ENCODE measurements around the gene EIF4G1. TPM values are rescaled to one million over a fixed set of nuclear protein-coding genes. Genes with fewer than 3 reads are reported as not detected.
A peak's percentile ranks its signal among the peaks of the same experiment; 100 is the strongest.

Gene EIF4G1
- total and polyA plus RNA-seq, 2 experiments from 2014 or later, result 227 to 552 TPM

DNA sequence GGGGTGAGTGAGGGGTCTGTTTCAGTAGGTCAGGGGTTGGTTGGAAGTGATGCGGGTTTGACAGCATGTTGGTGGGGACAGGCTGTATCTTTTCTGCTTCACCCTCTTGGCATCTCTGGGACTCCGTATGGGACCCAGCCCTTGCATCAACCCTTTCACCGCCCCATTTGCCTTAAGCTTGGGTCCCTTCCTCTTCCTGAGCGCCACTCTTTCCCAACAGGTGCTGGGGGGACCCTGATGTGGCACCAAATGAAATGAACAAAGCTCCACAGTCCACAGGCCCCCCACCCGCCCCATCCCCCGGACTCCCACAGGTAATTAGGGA, 1.1 kb downstream of the EIF4G1 start:
- Histone ChIP-seq H3K27ac (ENCODE audit: low read depth) (0 out of 2 replicates have a peak overlapping the region, but pooled peaks have one; percentile 66), H3K4me3 (peak overlapping the region; percentile 92), H3K36me3 (ENCODE audit: insufficient read depth) (peaks cover 23% of the 10 kb centered on the region), H3K9me2 (ENCODE audit: insufficient read depth) (no peaks in the 10 kb centered on the region), H4K20me1 (replicated peaks; ENCODE audit: insufficient read depth) (peaks cover 41% of the 10 kb centered on the region), H2AFZ (no peak overlapping the region), H3K79me2 (replicated peaks; ENCODE audit: insufficient read depth) (peaks cover 55% of the 10 kb centered on the region), H3K4me2 (peak overlapping the region; percentile 93), H3K4me1 (ENCODE audit: insufficient read depth) (peaks cover 11% of the 10 kb centered on the region), H3K27me3 (ENCODE audit: insufficient read depth) (no peaks in the 10 kb centered on the region), H3F3A (replicated peaks; ENCODE audit: low read depth) (peaks cover 8% of the 10 kb centered on the region; the same call in 1 of the 2 replicates)
- ATAC-seq, result peak; percentile 4
- Mint-ChIP-seq H3K27me3 (ENCODE audit: insufficient read depth, low read depth, poor library complexity) (peaks cover 22% of the 10 kb centered on the region), H3K9me3 (no peaks in the 10 kb centered on the region), H3K27ac (peak overlapping the region; percentile 92), H3K4me1 (peaks cover 29% of the 10 kb centered on the region), H3K4me3 (peak overlapping the region; percentile 92), H3K36me3 (ENCODE audit: low read depth) (peaks cover 46% of the 10 kb centered on the region)
- DNase-seq (ENCODE audit: low spot score), result no peak
- TF ChIP-seq CREB1 (CRISPR knock-in tag; IDR thresholded peaks at IDR 0.05; ENCODE audit: low read depth), result no peak
- TF ChIP-seq EZH2 (IDR thresholded peaks at IDR 0.05; ENCODE audit: low read depth, unreplicated experiment), result no peak
- no peak for TF ChIP-seq POLR2AphosphoS5 (IDR thresholded peaks at IDR 0.05; ENCODE audit: low read depth)
- no peak for TF ChIP-seq ZNF331 (CRISPR knock-in tag; IDR thresholded peaks at IDR 0.05; ENCODE audit: low read depth)
- TF ChIP-seq, protein P1, sequence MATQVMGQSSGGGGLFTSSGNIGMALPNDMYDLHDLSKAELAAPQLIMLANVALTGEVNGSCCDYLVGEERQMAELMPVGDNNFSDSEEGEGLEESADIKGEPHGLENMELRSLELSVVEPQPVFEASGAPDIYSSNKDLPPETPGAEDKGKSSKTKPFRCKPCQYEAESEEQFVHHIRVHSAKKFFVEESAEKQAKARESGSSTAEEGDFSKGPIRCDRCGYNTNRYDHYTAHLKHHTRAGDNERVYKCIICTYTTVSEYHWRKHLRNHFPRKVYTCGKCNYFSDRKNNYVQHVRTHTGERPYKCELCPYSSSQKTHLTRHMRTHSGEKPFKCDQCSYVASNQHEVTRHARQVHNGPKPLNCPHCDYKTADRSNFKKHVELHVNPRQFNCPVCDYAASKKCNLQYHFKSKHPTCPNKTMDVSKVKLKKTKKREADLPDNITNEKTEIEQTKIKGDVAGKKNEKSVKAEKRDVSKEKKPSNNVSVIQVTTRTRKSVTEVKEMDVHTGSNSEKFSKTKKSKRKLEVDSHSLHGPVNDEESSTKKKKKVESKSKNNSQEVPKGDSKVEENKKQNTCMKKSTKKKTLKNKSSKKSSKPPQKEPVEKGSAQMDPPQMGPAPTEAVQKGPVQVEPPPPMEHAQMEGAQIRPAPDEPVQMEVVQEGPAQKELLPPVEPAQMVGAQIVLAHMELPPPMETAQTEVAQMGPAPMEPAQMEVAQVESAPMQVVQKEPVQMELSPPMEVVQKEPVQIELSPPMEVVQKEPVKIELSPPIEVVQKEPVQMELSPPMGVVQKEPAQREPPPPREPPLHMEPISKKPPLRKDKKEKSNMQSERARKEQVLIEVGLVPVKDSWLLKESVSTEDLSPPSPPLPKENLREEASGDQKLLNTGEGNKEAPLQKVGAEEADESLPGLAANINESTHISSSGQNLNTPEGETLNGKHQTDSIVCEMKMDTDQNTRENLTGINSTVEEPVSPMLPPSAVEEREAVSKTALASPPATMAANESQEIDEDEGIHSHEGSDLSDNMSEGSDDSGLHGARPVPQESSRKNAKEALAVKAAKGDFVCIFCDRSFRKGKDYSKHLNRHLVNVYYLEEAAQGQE (IDR thresholded peaks at IDR 0.05; ENCODE audit: unreplicated experiment), result no peak
- TF ChIP-seq EZH2phosphoT487 (IDR thresholded peaks at IDR 0.05; ENCODE audit: unreplicated experiment), result no peak
- TF ChIP-seq, protein P2, sequence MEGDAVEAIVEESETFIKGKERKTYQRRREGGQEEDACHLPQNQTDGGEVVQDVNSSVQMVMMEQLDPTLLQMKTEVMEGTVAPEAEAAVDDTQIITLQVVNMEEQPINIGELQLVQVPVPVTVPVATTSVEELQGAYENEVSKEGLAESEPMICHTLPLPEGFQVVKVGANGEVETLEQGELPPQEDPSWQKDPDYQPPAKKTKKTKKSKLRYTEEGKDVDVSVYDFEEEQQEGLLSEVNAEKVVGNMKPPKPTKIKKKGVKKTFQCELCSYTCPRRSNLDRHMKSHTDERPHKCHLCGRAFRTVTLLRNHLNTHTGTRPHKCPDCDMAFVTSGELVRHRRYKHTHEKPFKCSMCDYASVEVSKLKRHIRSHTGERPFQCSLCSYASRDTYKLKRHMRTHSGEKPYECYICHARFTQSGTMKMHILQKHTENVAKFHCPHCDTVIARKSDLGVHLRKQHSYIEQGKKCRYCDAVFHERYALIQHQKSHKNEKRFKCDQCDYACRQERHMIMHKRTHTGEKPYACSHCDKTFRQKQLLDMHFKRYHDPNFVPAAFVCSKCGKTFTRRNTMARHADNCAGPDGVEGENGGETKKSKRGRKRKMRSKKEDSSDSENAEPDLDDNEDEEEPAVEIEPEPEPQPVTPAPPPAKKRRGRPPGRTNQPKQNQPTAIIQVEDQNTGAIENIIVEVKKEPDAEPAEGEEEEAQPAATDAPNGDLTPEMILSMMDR (conservative IDR thresholded peaks at IDR 0.05; ENCODE audit: low read depth in 2 of 2), result no peak
- TF ChIP-seq, protein P3, sequence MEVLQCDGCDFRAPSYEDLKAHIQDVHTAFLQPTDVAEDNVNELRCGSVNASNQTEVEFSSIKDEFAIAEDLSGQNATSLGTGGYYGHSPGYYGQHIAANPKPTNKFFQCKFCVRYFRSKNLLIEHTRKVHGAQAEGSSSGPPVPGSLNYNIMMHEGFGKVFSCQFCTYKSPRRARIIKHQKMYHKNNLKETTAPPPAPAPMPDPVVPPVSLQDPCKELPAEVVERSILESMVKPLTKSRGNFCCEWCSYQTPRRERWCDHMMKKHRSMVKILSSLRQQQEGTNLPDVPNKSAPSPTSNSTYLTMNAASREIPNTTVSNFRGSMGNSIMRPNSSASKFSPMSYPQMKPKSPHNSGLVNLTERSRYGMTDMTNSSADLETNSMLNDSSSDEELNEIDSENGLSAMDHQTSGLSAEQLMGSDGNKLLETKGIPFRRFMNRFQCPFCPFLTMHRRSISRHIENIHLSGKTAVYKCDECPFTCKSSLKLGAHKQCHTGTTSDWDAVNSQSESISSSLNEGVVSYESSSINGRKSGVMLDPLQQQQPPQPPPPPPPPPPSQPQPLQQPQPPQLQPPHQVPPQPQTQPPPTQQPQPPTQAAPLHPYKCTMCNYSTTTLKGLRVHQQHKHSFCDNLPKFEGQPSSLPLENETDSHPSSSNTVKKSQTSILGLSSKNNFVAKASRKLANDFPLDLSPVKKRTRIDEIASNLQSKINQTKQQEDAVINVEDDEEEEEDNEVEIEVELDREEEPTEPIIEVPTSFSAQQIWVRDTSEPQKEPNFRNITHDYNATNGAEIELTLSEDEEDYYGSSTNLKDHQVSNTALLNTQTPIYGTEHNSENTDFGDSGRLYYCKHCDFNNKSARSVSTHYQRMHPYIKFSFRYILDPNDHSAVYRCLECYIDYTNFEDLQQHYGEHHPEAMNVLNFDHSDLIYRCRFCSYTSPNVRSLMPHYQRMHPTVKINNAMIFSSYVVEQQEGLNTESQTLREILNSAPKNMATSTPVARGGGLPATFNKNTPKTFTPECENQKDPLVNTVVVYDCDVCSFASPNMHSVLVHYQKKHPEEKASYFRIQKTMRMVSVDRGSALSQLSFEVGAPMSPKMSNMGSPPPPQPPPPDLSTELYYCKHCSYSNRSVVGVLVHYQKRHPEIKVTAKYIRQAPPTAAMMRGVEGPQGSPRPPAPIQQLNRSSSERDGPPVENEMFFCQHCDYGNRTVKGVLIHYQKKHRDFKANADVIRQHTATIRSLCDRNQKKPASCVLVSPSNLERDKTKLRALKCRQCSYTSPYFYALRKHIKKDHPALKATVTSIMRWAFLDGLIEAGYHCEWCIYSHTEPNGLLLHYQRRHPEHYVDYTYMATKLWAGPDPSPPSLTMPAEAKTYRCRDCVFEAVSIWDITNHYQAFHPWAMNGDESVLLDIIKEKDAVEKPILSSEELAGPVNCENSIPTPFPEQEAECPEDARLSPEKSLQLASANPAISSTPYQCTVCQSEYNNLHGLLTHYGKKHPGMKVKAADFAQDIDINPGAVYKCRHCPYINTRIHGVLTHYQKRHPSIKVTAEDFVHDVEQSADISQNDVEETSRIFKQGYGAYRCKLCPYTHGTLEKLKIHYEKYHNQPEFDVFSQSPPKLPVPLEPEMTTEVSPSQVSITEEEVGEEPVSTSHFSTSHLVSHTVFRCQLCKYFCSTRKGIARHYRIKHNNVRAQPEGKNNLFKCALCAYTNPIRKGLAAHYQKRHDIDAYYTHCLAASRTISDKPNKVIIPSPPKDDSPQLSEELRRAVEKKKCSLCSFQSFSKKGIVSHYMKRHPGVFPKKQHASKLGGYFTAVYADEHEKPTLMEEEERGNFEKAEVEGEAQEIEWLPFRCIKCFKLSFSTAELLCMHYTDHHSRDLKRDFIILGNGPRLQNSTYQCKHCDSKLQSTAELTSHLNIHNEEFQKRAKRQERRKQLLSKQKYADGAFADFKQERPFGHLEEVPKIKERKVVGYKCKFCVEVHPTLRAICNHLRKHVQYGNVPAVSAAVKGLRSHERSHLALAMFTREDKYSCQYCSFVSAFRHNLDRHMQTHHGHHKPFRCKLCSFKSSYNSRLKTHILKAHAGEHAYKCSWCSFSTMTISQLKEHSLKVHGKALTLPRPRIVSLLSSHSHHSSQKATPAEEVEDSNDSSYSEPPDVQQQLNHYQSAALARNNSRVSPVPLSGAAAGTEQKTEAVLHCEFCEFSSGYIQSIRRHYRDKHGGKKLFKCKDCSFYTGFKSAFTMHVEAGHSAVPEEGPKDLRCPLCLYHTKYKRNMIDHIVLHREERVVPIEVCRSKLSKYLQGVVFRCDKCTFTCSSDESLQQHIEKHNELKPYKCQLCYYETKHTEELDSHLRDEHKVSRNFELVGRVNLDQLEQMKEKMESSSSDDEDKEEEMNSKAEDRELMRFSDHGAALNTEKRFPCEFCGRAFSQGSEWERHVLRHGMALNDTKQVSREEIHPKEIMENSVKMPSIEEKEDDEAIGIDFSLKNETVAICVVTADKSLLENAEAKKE (CRISPR knock-in tag; IDR thresholded peaks at IDR 0.05), result no peak
- TF ChIP-seq STAT1 (IDR thresholded peaks at IDR 0.05; ENCODE audit: unreplicated experiment), result no peak
- no peak for TF ChIP-seq ZNF114 (CRISPR knock-in tag; IDR thresholded peaks at IDR 0.05)
- TF ChIP-seq JUNB (IDR thresholded peaks at IDR 0.05; ENCODE audit: unreplicated experiment), result no peak
- TF ChIP-seq, protein P4, sequence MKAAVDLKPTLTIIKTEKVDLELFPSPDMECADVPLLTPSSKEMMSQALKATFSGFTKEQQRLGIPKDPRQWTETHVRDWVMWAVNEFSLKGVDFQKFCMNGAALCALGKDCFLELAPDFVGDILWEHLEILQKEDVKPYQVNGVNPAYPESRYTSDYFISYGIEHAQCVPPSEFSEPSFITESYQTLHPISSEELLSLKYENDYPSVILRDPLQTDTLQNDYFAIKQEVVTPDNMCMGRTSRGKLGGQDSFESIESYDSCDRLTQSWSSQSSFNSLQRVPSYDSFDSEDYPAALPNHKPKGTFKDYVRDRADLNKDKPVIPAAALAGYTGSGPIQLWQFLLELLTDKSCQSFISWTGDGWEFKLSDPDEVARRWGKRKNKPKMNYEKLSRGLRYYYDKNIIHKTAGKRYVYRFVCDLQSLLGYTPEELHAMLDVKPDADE (IDR thresholded peaks at IDR 0.05), result no peak
- no peak for TF ChIP-seq NANOG (IDR thresholded peaks at IDR 0.05; ENCODE audit: borderline replicate concordance)
